HG03095 (cell line): ENCODE measurements around the gene ABL1.

Experiments
- ATAC-seq: cut with Tn5 transposase; IDR thresholded peaks from one replicate; pipeline ENCODE4 v1.9.1; 2021; ENCODE audit warnings: moderate library complexity; ENCODE audit not compliant: unreplicated experiment

ABL1 gene

GRCh38 chr9:130914417-130915095 is 79.5 kb downstream of the ABL1 start:
- no peak for ATAC-seq

GRCh38 chr9:130915096-130915447 is 80.0 kb downstream of the ABL1 start:
- no peak for ATAC-seq

- no peak for ATAC-seq
These were observed 82.3 kb downstream of the ABL1 start for GRCh38 chr9:130917168-130917960.

- no peak for ATAC-seq
These were observed 83.2 kb downstream of the ABL1 start for GRCh38 chr9:130918101-130918825.

DNA sequence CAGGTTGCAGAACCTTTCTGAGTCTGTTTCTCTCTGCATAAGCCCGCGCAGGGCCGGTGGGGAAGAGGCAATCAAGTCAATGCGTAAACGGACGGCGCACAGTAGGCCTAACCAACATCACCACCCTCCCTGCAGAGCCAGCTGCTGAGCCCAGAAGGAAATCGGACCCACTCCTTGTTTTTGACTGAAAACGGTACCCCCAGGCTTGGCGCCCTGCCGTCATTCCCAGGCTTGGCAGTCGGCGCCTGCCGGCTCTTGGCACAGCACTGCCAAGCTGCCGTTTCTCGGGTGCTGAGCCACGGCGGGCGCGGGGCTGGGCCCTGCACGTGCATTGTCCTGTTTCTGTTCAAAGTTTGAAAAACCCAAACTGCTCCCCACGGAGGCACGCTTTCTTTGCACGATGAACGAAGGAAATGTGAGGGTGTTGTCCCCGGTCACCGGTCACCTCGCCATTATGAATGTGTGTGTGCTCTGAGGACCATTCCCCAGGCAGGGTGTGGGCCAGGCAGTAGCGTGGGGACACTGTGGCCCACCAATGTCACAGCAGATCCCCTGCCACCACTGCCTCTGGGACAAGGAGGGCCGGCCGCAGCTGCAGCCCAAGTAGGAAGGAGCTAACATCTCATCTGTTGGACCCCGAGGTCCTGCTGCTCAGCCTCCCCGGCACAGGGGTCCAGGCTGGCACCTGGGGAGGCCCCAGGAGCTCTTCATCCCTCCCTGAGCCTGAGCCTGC is 83.9 kb downstream of the ABL1 start:
- no peak for ATAC-seq

- ATAC-seq = no peak
These were observed 84.6 kb downstream of the ABL1 start for GRCh38 chr9:130919559-130920145.

GRCh38 chr9:130920233-130920632 is 85.2 kb downstream of the ABL1 start:
- ATAC-seq = no peak

GRCh38 chr9:130920762-130921299 is 85.8 kb downstream of the ABL1 start:
- ATAC-seq = no peak

- no peak for ATAC-seq
These were observed 86.4 kb downstream of the ABL1 start for GRCh38 chr9:130921300-130921988.

GRCh38 chr9:130921989-130922892 is 87.2 kb downstream of the ABL1 start:
- ATAC-seq = no peak

DNA sequence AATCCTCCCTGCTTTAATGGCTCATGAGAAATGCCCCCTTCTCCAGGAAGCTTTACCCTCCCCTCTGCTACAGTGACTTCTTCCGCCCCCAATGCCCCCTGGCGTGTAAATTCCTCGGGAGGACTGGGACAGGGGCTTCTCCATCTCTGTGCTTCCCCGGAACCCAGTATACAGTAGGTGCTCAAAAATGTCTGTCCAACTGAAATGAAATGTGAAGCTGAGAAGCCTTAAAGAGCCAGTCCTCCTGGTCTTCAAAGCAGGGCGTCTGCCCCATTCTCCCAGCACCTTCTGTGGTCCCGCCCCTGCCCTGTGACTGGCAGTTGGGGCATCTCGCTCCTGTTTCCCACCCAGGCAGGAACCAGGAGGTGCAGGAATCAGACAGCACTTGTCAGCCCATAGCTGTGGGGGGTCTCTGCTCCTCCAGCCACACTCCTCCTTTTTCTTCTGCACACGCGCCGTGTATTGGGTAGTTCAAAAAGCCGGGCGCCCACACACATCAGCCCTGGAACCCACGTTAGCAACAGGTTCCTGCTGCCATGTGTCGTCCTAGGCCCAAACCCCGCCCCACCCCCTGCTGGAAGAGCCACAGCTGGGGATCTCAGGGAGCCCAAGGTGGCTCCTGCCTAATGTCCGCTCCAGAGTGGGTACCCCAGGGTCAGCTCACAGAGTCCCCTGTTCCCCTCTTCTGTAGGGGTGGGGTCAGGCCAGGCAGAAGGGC is 88.0 kb downstream of the ABL1 start:
- no peak for ATAC-seq

GRCh38 chr9:130923611-130924447 is 88.8 kb downstream of the ABL1 start:
- no peak for ATAC-seq

- ATAC-seq = no peak
These were observed 89.4 kb downstream of the ABL1 start for GRCh38 chr9:130924448-130924788.

DNA sequence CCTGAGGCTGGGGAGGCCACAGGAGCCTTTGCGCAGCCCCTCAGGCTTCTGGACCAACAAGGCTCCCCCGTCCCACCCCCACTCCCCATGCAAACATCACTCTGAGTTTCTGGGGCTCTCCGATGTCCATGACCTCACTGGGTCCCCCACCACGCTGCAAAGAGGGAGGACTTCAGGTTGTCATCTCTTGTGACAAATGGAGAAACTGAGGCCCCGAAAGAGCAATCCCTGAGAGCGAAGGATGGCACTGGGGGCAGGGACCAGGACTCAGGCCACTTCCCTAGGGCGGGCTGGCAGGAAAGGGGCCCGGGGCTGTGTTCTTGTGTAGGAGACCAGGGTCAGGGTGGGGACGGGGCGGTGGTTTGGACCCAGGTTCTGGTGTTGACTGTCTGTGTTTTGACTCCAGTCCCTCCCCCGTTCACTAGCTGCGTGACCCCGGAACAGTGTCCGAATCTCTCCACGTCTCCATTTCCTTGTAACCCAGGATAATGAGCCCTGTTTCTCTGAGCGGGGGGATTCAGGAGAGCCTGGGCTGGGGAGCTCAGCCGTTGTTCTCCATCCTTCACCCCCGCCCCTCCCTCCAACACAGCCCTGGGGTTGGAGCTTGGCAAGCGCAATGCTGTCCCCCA is 90.1 kb downstream of the ABL1 start:
- ATAC-seq = no peak

DNA sequence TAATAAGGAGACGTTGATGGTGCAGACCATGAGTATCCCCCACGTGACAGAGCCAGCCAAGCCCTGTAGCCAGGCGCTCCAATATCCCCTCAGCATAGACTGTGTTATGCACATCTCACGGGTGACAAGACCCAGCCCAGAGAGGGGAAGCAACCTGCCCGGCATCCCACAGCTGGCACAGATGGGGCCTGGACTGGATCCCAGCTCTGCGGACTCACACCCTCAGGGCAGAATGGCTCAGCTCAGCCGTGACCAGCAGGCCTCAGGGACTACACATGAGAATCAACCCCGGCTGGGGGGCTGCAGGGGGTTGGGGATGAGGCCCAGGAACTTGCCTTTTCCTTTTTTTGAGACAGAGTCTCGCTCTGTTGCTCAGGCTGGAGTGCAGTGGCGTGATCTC is 92.3 kb downstream of the ABL1 start:
- ATAC-seq = no peak

DNA sequence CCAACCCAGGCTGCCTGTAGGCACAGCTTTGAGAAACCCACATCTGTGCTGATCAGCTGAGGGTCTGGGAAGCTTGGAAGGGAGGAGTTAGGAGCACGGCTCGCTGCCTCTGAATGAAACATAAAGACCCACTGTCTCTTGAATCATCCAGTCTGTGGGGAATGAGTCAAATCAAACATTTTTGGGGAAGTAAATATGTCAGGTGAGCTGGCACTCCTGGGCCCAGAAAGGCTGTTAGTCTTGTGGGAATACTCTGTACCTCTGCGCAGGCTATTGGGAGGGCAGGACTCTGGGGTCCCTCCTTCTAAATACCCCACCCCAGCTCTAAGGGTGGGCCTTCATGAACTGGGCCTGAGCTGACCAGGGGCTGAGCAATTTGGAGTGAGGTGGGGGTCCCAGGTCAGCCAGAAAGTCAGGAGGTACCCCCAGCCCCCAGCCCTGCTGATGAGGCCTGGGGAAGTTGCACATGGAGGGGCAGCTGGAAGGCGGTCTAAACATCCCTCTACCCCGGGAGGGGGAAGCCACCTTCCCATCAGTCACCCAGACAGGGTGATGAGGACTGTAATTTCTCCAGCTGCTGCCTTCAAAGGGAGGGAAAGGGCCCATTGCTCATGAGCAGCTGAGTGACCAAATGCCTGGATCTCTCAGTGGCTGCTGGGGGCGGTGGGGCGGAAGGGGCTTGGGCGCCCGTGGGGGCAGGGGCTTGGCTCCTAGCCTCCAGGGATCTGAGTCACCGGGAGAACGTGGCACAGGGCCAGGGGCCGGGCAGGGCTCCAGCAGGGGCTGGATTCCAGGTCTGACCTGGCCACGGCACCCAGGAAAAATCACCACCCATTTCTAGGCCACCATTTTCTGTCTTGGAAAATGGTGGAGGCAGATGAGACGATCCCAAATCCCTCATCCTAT is 93.2 kb downstream of the ABL1 start:
- ATAC-seq = no peak
